Activated T-helper 1 cell treated with anti-CD3 and anti-CD28 coated beads, Interleukin-12 subunit alpha, Interleukin-12 subunit beta, Interleukin-2, Interleukin-4 antibody, amounts not matched to agents 30 ng/mL and 10 ng/mL and 1 ng/mL, durations not matched to agents 14 hours and 24 hours and 36 hours (primary cell): ENCODE data around the gene CLCN4. TPM values are rescaled to one million over a fixed set of nuclear protein-coding genes. Genes with fewer than 3 reads are reported as not detected.

Experiments
- DNase-seq: peaks from one replicate; pipeline ENCODE4 v3.0.0; 2021; ENCODE audit warnings: low spot score
- H3K27ac Mint-ChIP-seq: one replicate; pipeline ENCODE4 v1.8.0; 2021; ENCODE audit warnings: mild to moderate bottlenecking, mixed read lengths
- H3K27me3 Mint-ChIP-seq: one replicate; pipeline ENCODE4 v1.8.0; 2022; ENCODE audit warnings: mild to moderate bottlenecking, moderate library complexity, mixed read lengths; ENCODE audit not compliant: insufficient read depth
- H3K36me3 Mint-ChIP-seq: one replicate; pipeline ENCODE4 v1.8.0; 2021; ENCODE audit warnings: low read depth, mixed read lengths
- H3K4me1 Mint-ChIP-seq: one replicate; pipeline ENCODE4 v1.8.0; 2021; ENCODE audit warnings: low read depth, mixed read lengths
- H3K4me3 Mint-ChIP-seq: one replicate; pipeline ENCODE4 v1.8.0; 2021; ENCODE audit warnings: mild to moderate bottlenecking, moderate library complexity, mixed read lengths
- H3K9me3 Mint-ChIP-seq: one replicate; pipeline ENCODE4 v1.8.0; 2021; ENCODE audit warnings: mixed read lengths
- intact Hi-C: fragments of 100-400 bp; cut with micrococcal nuclease; formaldehyde crosslinking; loops from one replicate; pipeline ENCODE4 v1.15.1; 2024
- total RNA-seq: library from RNA; stranded (reverse); gene quantifications from 2 replicates; pipeline ENCODE4 v1.2.3, GENCODE V29; 2022

CLCN4 gene
- total RNA-seq, 1 donor from 2014 or later: not detected

DNA sequence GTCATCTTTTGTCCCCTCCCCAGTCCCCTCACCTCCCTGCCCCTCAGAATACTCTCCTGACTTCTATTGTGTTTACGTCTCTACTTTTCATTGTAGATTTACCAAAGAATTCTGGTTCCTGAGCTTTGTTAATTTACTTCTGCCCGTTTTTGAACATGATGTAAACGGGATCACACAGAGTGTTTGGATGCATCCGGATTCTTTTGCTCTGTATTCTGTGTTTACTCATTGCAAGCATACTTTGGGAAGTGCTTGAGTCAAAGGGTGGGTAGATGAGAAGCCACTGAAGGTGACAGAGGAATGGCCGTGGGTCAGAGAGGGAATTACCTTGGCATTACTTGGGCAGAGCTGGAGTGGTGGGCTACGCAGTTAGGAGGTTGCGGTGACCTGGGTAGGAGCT lies 18.0 kb downstream of the CLCN4 start:
- Mint-ChIP-seq H3K9me3 (no peaks in the 10 kb centered on the region), H3K27me3 (peaks cover 4% of the 10 kb centered on the region), H3K27ac (no peak overlapping the region), H3K4me1 (no peaks in the 10 kb centered on the region), H3K36me3 (no peaks in the 10 kb centered on the region), H3K4me3 (no peak overlapping the region)
- no peak for DNase-seq
- intact Hi-C loops: no loop called here

DNA sequence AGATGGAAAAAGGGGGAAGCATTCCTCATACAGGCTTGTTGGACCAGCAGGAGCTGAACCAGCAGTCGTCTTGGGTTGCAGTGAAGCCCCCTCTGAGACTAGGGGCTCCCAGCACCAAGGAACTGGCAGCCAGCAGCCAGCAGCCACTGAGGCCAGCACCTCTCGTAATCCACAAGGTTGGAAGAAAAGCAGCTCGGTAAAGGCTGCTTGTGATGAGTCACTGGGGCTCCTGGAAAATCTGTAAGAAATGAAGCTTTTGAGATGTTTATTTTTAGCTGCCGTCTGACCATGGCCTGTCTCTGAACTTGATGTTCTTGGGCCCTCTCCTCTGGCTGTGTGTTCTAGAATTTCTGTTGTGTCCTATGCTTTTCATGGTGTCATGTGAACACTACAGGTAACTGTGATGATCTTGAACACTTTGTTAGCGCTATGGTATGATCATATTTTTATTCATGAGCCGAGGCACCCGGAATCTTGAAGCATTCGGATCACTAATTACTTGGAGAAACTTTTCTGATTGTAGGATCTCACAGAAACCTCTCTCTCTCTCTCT lies 18.6 kb downstream of the CLCN4 start:
- no peak for DNase-seq
- Mint-ChIP-seq H3K27ac (no peak overlapping the region), H3K27me3 (peaks cover 8% of the 10 kb centered on the region), H3K9me3 (no peaks in the 10 kb centered on the region), H3K36me3 (no peaks in the 10 kb centered on the region), H3K4me1 (no peaks in the 10 kb centered on the region), H3K4me3 (no peak overlapping the region)
- intact Hi-C loops: no loop called here

DNA sequence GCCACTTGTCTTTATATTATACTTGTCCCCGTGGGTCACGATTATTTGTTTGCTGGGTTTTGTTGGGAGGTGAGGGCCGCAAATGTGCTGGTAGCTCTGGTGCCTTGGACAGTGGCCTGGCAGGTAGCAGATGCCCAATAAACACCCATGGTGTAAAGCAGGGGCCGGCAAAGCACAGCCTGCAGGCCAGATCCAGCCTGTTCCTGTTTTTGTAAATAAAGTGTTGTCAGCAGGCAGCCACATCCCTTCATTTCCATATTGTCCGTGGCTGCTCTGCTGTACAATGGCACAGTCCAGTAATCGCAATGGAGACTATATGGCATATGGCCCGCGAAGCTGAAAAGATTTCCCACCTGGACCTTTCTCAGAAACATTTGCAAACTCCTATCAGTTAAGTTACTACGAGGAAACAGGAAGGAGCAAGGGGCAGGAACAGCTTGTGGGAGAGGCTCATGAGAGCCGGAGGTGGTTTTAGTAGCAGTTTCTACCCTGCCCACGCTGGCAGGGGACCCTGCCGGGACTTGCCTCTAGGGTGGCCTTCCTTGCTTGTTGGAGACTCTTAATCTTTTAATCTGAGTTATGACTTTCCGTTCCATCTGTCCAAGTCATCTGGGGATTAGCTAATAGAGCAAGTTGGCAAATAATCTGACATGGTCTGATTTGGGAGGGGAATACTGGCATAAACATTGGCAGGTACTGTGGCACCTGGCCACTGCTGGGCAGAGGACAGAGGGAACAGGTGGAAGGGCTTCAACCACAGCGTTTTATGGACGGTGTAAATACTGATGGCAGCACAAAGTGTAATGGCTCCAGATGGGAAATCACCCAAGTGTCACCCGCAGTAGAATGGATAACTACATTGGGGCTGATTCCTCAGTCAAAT lies 19.6 kb downstream of the CLCN4 start:
- no peaks in the 10 kb centered on the region for H3K9me3 Mint-ChIP-seq
- H3K27me3 Mint-ChIP-seq: peaks cover 8% of the 10 kb centered on the region
- no peaks in the 10 kb centered on the region for H3K4me1 Mint-ChIP-seq
- intact Hi-C loops: no loop called here
- no peak overlapping the region for H3K4me3 Mint-ChIP-seq
- H3K36me3 Mint-ChIP-seq: no peaks in the 10 kb centered on the region
- no peak overlapping the region for H3K27ac Mint-ChIP-seq
- DNase-seq: no peak

GRCh38 chrX:10177004-10177396 lies 20.2 kb downstream of the CLCN4 start:
- no peaks in the 10 kb centered on the region for H3K4me1 Mint-ChIP-seq
- no peaks in the 10 kb centered on the region for H3K9me3 Mint-ChIP-seq
- peaks cover 8% of the 10 kb centered on the region for H3K27me3 Mint-ChIP-seq
- H3K36me3 Mint-ChIP-seq: no peaks in the 10 kb centered on the region
- intact Hi-C loops: no loop called here
- H3K27ac Mint-ChIP-seq: no peak overlapping the region
- no peak overlapping the region for H3K4me3 Mint-ChIP-seq
- no peak for DNase-seq

DNA sequence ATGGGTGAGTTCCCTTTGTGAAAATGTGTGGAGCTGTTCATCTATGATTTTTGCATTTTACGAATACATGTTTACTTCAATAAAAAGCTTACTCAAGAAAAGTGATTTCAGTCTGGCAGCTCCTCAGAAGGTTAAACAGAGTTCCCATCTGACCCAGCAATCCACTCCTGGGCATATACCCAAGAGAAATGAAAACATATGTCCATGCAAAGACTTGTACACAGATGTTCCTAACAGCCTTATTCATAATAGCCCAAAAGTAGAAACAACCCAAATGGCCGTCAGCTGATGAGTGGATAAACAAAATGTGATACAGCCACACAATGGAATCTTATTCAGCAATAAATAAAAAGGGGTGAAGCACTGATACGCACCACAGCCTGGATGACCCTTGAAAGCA lies 20.8 kb downstream of the CLCN4 start:
- H3K27ac Mint-ChIP-seq: no peak overlapping the region
- no peaks in the 10 kb centered on the region for H3K9me3 Mint-ChIP-seq
- DNase-seq: no peak
- intact Hi-C loops: no loop called here
- H3K4me1 Mint-ChIP-seq: no peaks in the 10 kb centered on the region
- no peaks in the 10 kb centered on the region for H3K36me3 Mint-ChIP-seq
- H3K4me3 Mint-ChIP-seq: no peak overlapping the region
- H3K27me3 Mint-ChIP-seq: peaks cover 8% of the 10 kb centered on the region

- intact Hi-C loops: no loop called here
- no peaks in the 10 kb centered on the region for H3K9me3 Mint-ChIP-seq
- no peak overlapping the region for H3K27ac Mint-ChIP-seq
- no peaks in the 10 kb centered on the region for H3K4me1 Mint-ChIP-seq
- H3K27me3 Mint-ChIP-seq: peaks cover 8% of the 10 kb centered on the region
- DNase-seq: no peak
- H3K36me3 Mint-ChIP-seq: no peaks in the 10 kb centered on the region
- no peak overlapping the region for H3K4me3 Mint-ChIP-seq
Observed at GRCh38 chrX:10178866-10179463, 22.2 kb downstream of the CLCN4 start.

DNA sequence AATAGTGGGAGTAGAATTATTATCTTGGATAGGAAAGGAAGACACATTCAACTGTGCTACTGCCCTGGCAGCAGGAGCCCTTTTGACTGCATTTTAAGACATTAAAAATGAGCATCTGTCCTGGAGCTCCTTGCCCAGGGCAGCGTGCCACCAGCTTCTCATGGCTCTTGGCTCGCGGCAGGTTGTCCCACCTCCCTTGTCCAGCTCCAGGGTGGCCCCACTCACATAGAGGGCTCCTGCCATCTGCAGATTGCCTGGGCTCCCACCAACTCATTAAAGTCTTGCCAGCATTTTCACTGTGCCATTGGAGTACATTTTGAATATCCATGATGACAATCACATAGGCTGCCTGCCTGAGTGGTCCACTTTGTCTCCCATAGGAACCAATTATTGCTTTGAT lies 27.0 kb downstream of the CLCN4 start:
- intact Hi-C loops: no loop called here
- peaks cover 6% of the 10 kb centered on the region for H3K27me3 Mint-ChIP-seq
- H3K27ac Mint-ChIP-seq: no peak overlapping the region
- no peak for DNase-seq
- H3K4me1 Mint-ChIP-seq: no peaks in the 10 kb centered on the region
- H3K36me3 Mint-ChIP-seq: no peaks in the 10 kb centered on the region
- no peak overlapping the region for H3K4me3 Mint-ChIP-seq
- no peaks in the 10 kb centered on the region for H3K9me3 Mint-ChIP-seq

GRCh38 chrX:10184411-10184810 lies 27.6 kb downstream of the CLCN4 start:
- intact Hi-C loops: no loop called here
- Mint-ChIP-seq H3K4me1 (no peaks in the 10 kb centered on the region), H3K36me3 (no peaks in the 10 kb centered on the region), H3K27ac (no peak overlapping the region), H3K4me3 (no peak overlapping the region), H3K27me3 (peaks cover 6% of the 10 kb centered on the region), H3K9me3 (no peaks in the 10 kb centered on the region)
- DNase-seq: no peak

- DNase-seq: no peak
- no peaks in the 10 kb centered on the region for H3K4me1 Mint-ChIP-seq
- H3K27me3 Mint-ChIP-seq: peaks cover 3% of the 10 kb centered on the region
- H3K9me3 Mint-ChIP-seq: no peaks in the 10 kb centered on the region
- no peak overlapping the region for H3K27ac Mint-ChIP-seq
- intact Hi-C loops: loop anchor here (5.0 kb wide), 1 partner anchor 1346 kb away; no protein-coding TSS in a partner anchor
- H3K4me3 Mint-ChIP-seq: no peak overlapping the region
- H3K36me3 Mint-ChIP-seq: no peaks in the 10 kb centered on the region
Observed at GRCh38 chrX:10186355-10186754, 29.6 kb downstream of the CLCN4 start.

GRCh38 chrX:10187421-10187820 lies 30.6 kb downstream of the CLCN4 start:
- peaks cover 3% of the 10 kb centered on the region for H3K27me3 Mint-ChIP-seq

GRCh38 chrX:10189317-10190268 lies 32.8 kb downstream of the CLCN4 start:
- Mint-ChIP-seq H3K27me3 (peaks cover 8% of the 10 kb centered on the region), H3K36me3 (no peaks in the 10 kb centered on the region), H3K4me1 (no peaks in the 10 kb centered on the region), H3K27ac (peak overlapping the region; percentile 53), H3K9me3 (no peaks in the 10 kb centered on the region), H3K4me3 (no peak overlapping the region)
- DNase-seq: peak; percentile 44
- intact Hi-C loops: loop anchor here (1.0 to 5.0 kb wide), 6 partner anchors 409 to 1343 kb away; no protein-coding TSS in a partner anchor

More at GRCh38 chrX:10187421-10187820, 30.6 kb downstream of the CLCN4 start:
- intact Hi-C loops: loop anchor here (5.0 kb wide), 1 partner anchor 1345 kb away; no protein-coding TSS in a partner anchor
- Mint-ChIP-seq H3K4me1 (no peaks in the 10 kb centered on the region), H3K36me3 (no peaks in the 10 kb centered on the region), H3K9me3 (no peaks in the 10 kb centered on the region), H3K27ac (no peak overlapping the region), H3K4me3 (no peak overlapping the region)
- DNase-seq: no peak

DNA sequence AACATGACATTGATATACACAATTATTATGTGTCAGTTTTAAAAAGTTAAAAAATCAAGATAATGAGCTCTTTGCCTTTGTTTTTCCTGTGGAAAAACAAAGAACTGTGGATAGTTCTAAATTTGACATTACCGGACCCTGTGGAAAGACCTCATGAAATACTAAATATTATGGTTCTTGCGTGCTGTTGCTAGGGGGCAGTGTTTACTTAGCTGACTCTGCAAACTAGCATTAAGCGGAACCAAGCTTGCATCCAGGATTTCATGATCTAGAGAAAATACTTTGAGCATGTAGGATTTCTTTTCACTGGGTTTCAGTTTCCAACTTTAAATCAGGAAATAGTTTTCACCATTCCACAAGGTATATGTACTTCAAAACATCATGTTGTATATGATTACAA lies 33.6 kb downstream of the CLCN4 start:
- DNase-seq: no peak
- intact Hi-C loops: no loop called here
- H3K9me3 Mint-ChIP-seq: no peaks in the 10 kb centered on the region

More for the DNA sequence above, 33.6 kb downstream of the CLCN4 start:
- Mint-ChIP-seq H3K36me3 (no peaks in the 10 kb centered on the region), H3K4me1 (no peaks in the 10 kb centered on the region), H3K27ac (no peak overlapping the region), H3K27me3 (peaks cover 8% of the 10 kb centered on the region), H3K4me3 (no peak overlapping the region)
